Esophagus (tissue), 2 donors: ENCODE results near the gene DOLPP1. TPM values are rescaled to one million over a fixed set of nuclear protein-coding genes. Genes with fewer than 3 reads are reported as not detected.

Experiments used
- H3K27ac ChIP-seq, 2 donors: one replicate each; pipeline ENCODE4 v1.5.1; 2013; ENCODE audit warnings: low read depth in 2 of 2, mild to moderate bottlenecking in 2 of 2, inconsistent platforms in 1 of 2, low read length in 1 of 2, moderate library complexity in 1 of 2
- H3K27me3 ChIP-seq, 2 donors: one replicate each; pipeline ENCODE4 v1.6.1; 2013; ENCODE audit warnings: low read length in 2 of 2, control low read depth in 1 of 2, mild to moderate bottlenecking in 1 of 2; ENCODE audit not compliant: insufficient read depth in 2 of 2, control insufficient read depth in 1 of 2
- H3K36me3 ChIP-seq, 2 donors: one replicate each; pipeline ENCODE4 v1.6.1; 2013; ENCODE audit warnings: low read length in 1 of 2; ENCODE audit not compliant: control insufficient read depth in 2 of 2, insufficient read depth in 2 of 2
- H3K4me1 ChIP-seq, 2 donors: one replicate each; pipeline ENCODE4 v1.6.1; 2013; ENCODE audit warnings: low read length in 1 of 2; ENCODE audit not compliant: control insufficient read depth in 2 of 2, insufficient read depth in 2 of 2
- H3K4me3 ChIP-seq, 2 donors: one replicate each; pipeline ENCODE4 v1.5.1; 2013; ENCODE audit warnings: low read length in 2 of 2, mild to moderate bottlenecking in 2 of 2, low read depth in 1 of 2, moderate library complexity in 1 of 2
- H3K9me3 ChIP-seq, 2 donors: one replicate each; pipeline ENCODE4 v1.6.1; 2013; ENCODE audit warnings: mild to moderate bottlenecking in 2 of 2, low read depth in 1 of 2, low read length in 1 of 2, moderate library complexity in 1 of 2; ENCODE audit not compliant: control insufficient read depth in 2 of 2, insufficient read depth in 1 of 2
- WGBS, 2 donors: extraction: QIAGEN DNeasy Blood & Tissue Kit; methylation state at CpG; one replicate each; pipeline ENCODE4 v1.1.7; 2013; 5-methylcytosine and 5-hydroxymethylcytosine counted together
- polyA plus RNA-seq, 2 donors: library from polyadenylated mRNA; stranded (reverse); fragments of 200-250 nt; gene quantifications; one replicate each; pipeline ENCODE4 v1.2.3, GENCODE V29; 2013
- donor health status: healthy with polysubstance abuse.
- donor health status: Bipolar disorder and iron deficiency.

Gene DOLPP1
- polyA plus RNA-seq, 2 donors: 11.4 to 16.5 TPM

DNA sequence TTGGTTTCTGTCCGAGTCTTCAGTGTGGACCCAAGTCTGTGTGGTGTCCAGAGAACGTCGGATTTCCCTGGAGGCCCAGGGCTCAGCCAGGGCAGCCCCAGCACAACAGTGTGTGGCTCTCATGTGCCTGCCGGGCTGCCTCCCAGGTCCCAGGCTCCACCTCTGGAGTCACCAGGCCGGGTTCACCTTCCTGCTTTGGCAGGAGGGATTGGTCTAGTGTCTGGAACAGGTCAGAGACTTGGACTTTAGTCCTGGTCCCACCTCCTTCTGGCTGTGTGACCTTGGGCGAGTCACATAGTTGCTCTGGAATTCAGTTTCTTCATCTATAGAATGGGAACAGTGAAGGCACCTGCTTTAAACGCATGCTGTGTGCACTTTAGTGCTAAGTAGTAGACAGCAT is 3.2 kb downstream of the DOLPP1 start:
- WGBS, 2 donors: 77 to 85% methylated on average over 7 of the region's 7 CpGs
- H3K36me3 ChIP-seq: peaks cover 10 to 26% of the 10 kb centered on the region in 2 donors
- no peak overlapping the region for H3K4me3 ChIP-seq
- H3K27ac ChIP-seq: peak overlapping the region in 1 of 2 donors; percentile 3
- H3K27me3 ChIP-seq: no peaks in the 10 kb centered on the region
- peaks cover 6 to 26% of the 10 kb centered on the region in 2 donors for H3K4me1 ChIP-seq
- H3K9me3 ChIP-seq: no peaks in the 10 kb centered on the region

DNA sequence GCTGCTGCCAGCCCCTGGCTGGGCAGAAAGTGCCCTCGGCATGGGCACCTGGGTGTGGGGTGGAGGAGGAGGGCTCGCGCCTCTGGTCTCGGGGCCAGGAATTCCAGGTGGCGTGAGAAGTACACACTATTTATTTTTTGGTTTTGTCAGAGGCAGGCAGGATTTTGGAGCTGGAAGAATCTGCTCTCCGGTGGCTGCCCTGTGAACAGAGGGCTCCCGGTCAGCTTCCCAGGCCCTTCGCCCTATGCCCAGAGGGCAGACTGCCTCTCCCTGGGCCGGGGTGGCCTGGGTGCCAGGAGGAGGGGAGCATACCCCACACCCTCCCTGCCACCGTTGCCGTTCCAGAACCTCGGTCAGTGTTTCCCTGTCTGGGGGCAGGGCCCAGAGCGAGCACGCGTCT is 8.3 kb downstream of the DOLPP1 start:
- peaks cover 0 to 6% of the 10 kb centered on the region in 2 donors for H3K4me1 ChIP-seq
- H3K4me3 ChIP-seq: no peak overlapping the region
- peaks cover 12 to 35% of the 10 kb centered on the region in 2 donors for H3K36me3 ChIP-seq
- H3K27me3 ChIP-seq: no peaks in the 10 kb centered on the region
- no peak overlapping the region for H3K27ac ChIP-seq
- no peaks in the 10 kb centered on the region for H3K9me3 ChIP-seq
- whole genome bisulfite sequencing, 2 donors: 88 to 97% methylated on average over 10 to 15 of the region's 15 CpGs

DNA sequence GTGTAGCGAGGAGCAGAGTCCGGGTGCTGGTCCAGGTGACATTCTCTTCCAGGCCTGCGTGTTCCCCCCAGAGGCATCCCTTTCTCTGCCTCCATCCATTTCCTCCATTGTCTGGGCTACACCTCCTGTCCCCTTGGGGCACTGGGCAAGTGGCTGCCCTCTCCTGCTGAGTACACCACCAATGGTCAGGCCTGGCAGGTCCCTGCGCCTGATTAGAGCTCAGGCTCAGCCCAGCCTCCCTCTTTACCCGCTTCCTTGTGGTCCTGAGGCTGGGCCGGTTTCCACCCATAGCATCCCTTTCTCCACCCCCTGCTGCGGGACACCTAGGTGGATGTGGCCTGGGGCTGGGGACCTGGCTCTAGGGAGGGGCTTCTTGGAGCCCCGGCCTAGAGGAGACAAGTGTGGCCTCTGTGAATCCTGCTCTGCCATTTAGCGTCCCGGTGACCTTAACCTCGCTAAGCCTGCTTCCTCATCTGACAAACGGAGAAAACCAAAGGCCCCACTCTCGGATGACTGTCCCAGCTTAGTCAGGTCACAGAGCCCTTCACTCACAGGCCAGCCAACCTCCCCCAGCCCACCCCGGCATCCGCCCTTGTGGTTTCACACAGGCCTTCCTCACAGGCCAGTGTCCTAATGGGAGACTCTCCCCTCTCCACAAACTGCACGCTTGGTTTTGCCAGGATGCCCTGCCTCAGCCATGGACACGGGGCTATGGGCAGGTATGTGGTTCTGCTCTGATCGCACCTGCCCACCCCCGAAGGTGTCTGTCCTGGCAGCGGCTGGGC is 12.9 kb downstream of the DOLPP1 start:
- WGBS, 2 donors: 87% methylated on average over 20 of the region's 20 CpGs
- Histone ChIP-seq H3K4me3 (no peak overlapping the region), H3K4me1 (peaks cover 0 to 3% of the 10 kb centered on the region in 2 donors), H3K27ac (no peak overlapping the region), H3K9me3 (no peaks in the 10 kb centered on the region), H3K36me3 (peaks cover 12 to 39% of the 10 kb centered on the region in 2 donors), H3K27me3 (no peaks in the 10 kb centered on the region)

DNA sequence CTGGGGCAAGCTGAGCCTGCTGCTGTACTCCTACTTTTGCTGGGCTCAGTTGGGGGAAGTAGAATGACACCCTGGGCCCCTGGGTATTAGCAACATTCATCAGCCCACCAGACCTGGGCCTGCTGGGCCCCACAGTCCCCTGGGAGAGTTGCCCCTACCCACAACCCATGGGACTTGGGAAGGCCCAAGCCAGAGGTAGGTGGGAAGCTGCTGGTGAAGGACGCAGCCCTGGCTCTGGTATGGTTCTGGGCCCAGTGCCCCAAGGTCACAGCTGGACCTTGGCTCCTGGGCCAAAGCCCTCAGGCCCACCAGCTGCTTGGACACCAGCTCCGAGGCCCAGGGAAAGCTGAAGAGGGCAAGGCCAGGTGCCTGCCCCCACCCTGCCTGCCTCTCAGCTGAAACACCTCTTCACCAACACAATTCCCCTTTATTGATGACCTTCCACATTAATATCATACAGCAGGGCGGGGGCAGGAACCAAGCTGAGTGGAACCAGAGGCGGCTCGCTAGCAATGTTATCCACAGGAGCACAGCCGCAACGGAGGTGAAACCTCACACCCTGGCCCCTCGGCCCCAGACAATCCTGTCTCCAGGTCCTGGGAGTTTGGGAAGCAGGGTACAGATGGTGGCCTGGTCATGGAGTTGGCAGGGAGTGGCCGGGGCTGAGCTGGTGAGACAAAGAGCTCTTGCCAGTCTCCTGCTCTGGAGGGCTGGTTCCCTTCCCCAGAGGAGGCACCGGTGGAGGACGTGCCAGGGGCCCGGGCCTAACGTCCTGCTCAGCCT is 13.7 kb downstream of the DOLPP1 start:
- H3K4me1 ChIP-seq: peaks cover 0 to 3% of the 10 kb centered on the region in 2 donors
- no peak overlapping the region for H3K4me3 ChIP-seq
- no peak overlapping the region for H3K27ac ChIP-seq
- H3K36me3 ChIP-seq: peaks cover 7 to 35% of the 10 kb centered on the region in 2 donors
- 89 to 94% methylated on average over 13 of the region's 13 CpGs for WGBS, 2 donors
- H3K27me3 ChIP-seq: no peaks in the 10 kb centered on the region
- H3K9me3 ChIP-seq: no peaks in the 10 kb centered on the region

DNA sequence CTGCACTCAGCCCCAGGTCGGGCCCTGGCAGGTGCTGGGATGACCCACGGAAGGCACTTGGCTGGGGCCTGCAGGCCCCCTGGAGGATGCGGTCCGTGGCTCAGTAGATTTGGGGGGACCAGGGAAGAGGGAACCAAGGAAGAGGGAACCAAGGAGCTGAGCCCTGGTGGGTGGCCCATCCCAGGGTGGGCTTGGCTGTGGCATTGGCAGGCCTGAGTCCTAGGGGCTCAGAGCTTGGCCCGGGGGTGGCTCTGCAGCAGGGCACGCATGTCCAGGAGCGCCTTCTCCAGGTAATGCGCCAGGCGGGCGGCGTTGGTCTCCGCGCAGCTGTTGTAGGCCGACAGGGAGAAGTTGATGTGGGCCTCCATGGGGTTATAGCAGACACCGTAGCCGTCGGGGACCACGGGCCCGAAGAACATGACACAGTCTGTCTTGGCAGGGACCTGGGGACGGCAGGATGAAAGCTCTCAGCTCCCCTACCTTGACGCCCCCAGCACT is 14.3 kb downstream of the DOLPP1 start:
- no peak overlapping the region for H3K4me3 ChIP-seq
- 94 to 95% methylated on average over 20 to 21 of the region's 21 CpGs for WGBS, 2 donors
- peaks cover 0 to 3% of the 10 kb centered on the region in 2 donors for H3K4me1 ChIP-seq
- H3K27me3 ChIP-seq: no peaks in the 10 kb centered on the region
- peaks cover 7 to 35% of the 10 kb centered on the region in 2 donors for H3K36me3 ChIP-seq
- no peaks in the 10 kb centered on the region for H3K9me3 ChIP-seq
- H3K27ac ChIP-seq: no peak overlapping the region

DNA sequence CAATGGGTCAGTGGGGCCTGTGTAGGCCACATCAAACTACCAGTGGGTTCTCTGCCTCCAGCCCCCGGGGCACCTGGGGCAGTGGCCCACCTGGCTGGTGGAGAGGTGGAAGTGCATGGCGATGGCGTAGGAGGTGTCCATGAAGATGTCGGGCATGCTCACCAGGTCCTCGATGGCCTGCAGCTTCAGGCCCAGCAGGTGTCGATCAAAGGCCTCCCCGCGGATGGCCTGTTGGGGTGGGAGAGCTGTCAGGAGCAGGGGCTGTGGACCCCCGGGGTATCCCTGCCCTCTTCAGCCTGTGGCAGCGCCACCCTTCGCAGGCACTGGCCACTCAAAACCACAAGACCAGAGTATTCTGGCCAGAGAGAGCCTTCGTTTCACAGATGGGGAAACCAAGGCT is 15.0 kb downstream of the DOLPP1 start:
- WGBS, 2 donors: 91 to 96% methylated on average over 12 of the region's 12 CpGs
- H3K36me3 ChIP-seq: peaks cover 7 to 39% of the 10 kb centered on the region in 2 donors

DNA sequence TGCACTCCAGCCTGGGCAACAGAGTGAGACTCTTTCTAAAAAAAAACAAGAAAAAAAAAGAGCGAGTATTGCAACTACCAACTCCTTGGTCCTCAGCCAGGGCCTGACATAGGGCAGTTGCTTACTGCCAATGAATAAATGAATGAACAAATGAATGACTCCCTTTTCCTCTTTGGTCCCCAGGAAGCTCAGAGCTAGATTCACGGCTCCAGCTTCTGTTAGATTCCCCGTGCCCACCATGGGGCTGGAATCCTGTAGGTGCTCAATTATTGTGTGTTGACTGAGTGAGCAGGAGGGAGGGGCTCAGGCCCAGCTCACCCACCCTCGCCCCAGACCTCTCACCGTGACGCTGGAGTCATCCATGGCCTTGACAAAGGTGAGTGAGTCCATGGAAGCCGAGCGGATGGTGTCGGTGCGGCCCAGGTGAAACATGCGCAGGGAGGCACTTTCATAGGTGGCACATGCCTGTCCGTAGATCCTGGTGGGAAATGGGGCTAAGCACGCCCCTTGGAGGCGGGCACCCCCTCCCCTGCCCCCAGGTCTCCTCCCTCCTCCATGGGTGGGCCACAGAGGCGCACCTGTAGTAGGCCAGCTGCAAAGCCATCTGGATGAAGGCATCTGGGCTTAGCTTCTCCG is 16.9 kb downstream of the DOLPP1 start:
- H3K9me3 ChIP-seq: no peaks in the 10 kb centered on the region
- 92 to 93% methylated on average over 15 to 16 of the region's 16 CpGs for WGBS, 2 donors
- H3K27me3 ChIP-seq: no peaks in the 10 kb centered on the region
- no peak overlapping the region for H3K27ac ChIP-seq
- peaks cover 0 to 8% of the 10 kb centered on the region in 2 donors for H3K4me1 ChIP-seq
- H3K4me3 ChIP-seq: no peak overlapping the region
- peaks cover 7 to 45% of the 10 kb centered on the region in 2 donors for H3K36me3 ChIP-seq

More for the DNA sequence above, 15.0 kb downstream of the DOLPP1 start:
- Histone ChIP-seq H3K27me3 (no peaks in the 10 kb centered on the region), H3K4me1 (peaks cover 0 to 3% of the 10 kb centered on the region in 2 donors), H3K27ac (no peak overlapping the region), H3K4me3 (no peak overlapping the region), H3K9me3 (no peaks in the 10 kb centered on the region)

DNA sequence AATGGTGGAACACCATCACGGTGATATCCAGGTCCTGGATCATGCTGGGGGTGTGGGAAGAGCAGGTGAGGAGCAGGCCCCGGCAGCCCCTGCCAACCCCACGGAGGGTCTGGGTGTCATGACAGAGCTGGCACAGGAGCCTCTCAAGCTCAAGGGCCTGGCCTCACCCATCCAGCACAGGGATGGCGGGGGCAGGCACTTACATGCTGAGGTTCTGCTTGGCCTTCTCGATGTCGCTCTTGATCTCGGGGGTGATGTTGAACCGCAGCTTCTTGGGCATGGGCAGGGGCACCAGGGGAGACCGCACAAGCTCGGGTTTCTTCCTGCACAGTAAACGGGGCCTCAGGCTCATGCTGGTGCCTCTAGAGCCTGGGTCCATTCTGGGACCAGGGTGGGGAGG is 17.4 kb downstream of the DOLPP1 start:
- H3K4me1 ChIP-seq: peaks cover 0 to 13% of the 10 kb centered on the region in 2 donors
- H3K36me3 ChIP-seq: peaks cover 7 to 45% of the 10 kb centered on the region in 2 donors
- 87 to 90% methylated on average over 11 of the region's 11 CpGs for WGBS, 2 donors
- no peaks in the 10 kb centered on the region for H3K27me3 ChIP-seq
- no peak overlapping the region for H3K27ac ChIP-seq
- H3K9me3 ChIP-seq: no peaks in the 10 kb centered on the region
- H3K4me3 ChIP-seq: no peak overlapping the region

DNA sequence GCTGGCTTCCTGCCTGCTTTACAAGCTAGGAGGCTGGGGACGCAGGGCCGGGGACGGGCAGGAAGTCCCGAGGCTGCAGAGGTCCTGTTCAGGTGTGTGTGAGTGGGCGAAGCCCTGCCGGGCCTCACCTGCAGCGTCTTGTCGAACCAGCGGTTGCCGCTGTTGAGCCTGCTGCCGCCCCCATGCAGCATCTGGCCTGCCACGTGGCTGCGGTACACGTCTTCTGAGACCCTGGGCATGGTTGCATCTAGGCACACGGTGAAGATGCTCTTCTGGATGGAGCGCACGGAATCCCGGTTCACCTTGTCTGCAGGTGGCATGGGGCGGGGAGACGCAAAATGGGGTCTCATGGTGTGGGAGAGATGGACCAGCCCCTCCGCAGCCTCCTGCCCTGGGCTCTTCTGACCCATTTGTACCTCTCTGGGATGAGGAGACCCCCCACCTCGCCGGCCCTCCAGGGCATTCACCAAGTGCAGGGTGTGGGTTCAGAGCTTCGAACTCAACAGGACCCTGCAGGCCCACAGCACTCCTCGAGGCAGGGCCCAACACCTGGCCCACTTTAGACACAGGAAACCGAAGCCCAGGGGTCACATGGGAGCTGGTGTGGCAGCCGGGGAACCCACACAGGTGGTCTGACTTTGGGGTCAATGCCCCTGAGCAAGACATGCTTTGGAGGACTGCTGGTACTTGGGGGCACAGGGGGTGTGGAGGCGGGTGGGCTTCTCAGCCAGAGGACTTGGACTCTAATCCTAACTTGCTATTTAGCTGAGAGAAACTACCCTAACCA is 19.7 kb downstream of the DOLPP1 start:
- Histone ChIP-seq H3K36me3 (peaks cover 2 to 36% of the 10 kb centered on the region in 2 donors), H3K27me3 (no peaks in the 10 kb centered on the region), H3K4me1 (peaks cover 0 to 18% of the 10 kb centered on the region in 2 donors), H3K27ac (no peak overlapping the region), H3K9me3 (no peaks in the 10 kb centered on the region), H3K4me3 (no peak overlapping the region)
- 74 to 77% methylated on average over 28 of the region's 28 CpGs for whole genome bisulfite sequencing, 2 donors
